Myocyte (in vitro differentiated cells): Measurements from ENCODE around the gene MLIP. TPM values are rescaled to one million over a fixed set of nuclear protein-coding genes. Genes with fewer than 3 reads are reported as not detected.

Source experiments
- DNase-seq: peaks from one replicate; pipeline ENCODE4 v3.0.0-alpha.2; 2012; ENCODE audit warnings: low read depth
- total RNA-seq: library from RNA; depleted of rRNA; stranded (reverse); fragments of >200 nt; gene quantifications from 2 replicates; pipeline ENCODE4 v1.2.3, GENCODE V29; 2014

Gene MLIP
- total RNA-seq, 1 donor from 2014 or later = 18.3 TPM

DNA sequence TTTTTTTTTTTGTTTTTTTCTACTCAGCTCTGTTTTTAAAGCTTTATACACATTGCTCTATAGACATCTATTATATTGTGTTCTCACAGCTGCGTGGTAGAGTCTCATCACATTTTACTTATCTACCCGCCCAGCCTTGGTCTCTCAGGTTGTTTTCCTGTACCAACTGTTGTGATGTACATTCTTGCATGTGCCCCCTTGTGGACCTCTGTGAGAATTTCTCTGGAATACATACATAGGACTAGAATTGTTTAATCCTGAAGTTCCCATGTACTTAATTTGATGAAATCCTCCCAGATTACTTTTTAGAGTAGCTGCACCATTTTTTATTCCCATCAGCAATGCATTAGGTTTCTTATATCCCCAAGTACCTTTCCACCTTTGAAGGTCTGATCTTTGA lies 156.6 kb downstream of the MLIP start:
- DNase-seq = peak; percentile 48

DNA sequence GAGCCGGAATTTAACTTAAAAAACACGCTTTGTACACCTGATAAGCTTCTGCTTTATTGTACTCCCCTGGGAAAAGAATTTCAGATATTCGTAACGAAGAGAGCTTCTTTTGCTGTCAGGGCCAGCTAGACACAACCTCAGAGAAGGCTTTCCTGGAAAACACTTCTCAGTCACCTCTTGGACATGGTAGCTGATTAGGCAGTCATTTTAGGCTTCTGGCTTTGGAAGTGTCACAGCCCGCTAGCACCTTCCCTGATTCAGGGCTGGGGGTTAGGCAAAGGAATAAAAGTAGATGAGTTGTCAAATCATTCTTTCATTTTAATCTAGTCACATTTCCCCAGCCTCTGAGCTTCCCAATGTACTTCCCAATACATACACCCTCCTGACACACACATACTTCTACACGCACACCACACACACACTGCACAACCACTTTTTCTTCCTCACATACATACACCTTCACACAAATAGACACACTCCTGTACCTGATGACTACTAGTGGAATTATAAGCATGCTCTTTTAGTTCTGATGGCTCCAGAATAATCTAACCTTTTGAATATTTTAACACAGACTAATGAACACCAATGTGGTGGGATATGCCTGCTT lies 162.1 kb downstream of the MLIP start:
- DNase-seq = no peak

DNA sequence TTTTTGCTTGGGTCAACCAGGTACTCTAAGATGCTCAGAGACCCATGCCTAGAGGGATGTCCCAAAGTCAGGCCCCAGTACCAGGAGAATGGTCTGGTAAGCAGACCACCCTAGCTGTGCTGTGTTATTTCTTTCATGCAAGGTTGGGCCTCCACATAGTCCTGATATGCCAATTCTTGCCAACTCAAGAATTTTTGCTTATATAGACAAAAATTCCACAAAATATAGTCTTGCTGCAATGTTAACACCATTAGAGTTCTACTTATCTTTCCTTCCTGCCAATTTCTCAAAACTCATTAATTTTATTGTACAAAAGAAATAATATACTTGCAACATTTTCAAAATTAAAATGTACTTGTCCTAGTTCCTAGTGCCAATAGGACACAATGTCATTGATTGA lies 163.1 kb downstream of the MLIP start:
- DNase-seq = no peak

DNA sequence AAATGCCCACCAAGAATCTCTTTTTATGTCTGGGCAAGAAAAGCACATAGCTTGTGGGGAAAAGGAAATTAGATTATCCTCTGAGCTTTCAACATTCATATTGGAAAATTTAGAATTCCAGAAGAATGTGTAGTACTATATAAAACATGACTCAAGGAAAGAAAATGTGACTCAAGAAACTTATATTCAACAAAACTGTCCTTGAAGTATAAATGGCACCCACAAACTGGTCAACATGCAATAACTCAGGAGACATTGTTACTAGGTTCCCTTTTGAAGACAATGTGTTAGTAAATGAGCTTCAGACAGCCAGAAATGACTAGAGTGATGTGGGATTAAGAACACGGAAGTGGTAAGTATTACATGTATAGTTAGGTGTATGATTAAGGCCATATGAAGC lies 170.9 kb downstream of the MLIP start:
- no peak for DNase-seq

DNA sequence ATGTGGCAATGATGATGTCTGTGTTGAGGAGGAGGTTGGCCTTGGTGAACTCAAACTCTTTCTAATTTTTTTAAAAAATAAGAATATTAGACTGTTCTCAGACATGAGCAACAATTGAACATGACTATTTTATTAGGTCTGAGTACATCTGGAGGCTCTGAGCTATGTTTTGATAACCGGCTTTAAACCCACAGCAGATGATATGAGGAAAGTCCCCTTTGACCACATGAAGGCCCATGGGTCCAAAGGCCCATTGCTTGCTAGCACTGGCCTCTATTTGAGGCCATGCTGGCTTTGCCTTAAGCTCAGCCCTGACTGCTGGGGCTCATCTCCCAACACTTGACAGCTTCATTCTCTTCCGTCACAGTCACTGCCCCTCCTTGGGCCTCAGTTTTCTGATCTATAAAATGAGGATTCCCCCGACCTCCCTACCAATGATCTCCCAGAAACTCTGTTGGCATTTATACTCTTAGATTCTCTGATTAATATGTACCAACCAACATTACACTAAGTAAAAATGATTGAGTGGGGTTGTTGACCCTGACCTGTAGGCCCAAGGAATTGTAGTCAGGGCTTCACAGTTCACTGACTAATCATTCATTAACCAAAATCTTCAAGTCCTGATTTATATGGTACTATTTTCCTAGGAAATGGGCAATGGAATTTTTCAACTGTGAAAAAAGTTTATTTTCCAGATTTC lies 173.1 kb downstream of the MLIP start:
- DNase-seq = no peak

DNA sequence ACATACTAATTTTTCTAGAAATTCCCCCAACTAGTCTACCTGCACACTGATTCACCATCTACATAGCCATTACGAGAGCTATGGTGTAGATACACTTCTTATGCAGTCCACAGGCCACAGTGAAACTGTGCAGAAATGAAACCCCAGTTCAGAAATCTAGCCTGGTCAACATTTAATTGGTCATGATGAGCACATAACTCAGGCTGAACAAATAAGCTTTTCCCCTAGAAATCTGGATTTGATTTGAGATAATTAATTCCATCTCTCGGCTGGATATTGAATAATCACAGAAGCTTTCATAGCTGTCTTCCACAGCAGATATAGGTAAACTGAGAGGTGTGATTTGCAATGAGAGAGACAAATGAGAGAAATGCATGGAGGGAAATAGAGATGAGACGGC lies 174.4 kb downstream of the MLIP start:
- DNase-seq = no peak

DNA sequence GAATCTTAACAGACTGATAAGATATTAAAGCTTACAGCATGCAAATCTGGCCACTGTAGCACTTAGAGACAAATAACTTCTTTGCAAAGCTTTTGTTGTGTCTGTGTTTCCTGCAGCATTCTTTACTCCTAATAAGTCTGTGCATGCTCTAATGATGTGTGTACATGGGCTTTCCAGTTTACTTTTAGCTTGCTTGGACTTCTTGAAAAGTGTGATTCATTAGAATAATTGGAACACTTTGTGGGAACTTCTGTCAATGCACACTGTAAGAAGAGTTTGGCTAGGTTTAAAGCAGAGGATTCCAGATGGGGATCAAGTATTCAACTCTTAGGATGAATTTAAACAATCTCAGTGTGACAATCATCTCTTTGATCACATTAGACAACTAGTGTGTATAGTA lies 174.9 kb downstream of the MLIP start:
- no peak for DNase-seq

DNA sequence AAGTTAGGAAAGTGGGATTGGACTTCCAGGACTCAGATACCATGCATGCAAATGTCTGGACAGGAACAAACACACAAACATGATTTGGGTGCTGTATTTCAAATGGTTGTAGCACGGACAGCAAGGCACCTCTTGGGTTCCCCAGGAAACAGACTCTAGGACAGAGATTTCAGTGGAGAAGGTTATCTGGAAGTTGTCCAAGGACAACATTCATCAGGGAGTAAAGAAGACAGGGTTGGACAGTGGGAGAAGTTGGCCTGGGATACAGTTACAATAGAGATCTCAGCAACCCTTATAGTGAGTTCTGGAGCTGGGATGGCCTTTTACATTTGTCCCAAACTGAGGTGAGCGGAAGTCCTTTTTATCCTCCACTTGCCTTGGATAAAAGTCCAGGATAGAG lies 177.2 kb downstream of the MLIP start:
- DNase-seq = no peak

DNA sequence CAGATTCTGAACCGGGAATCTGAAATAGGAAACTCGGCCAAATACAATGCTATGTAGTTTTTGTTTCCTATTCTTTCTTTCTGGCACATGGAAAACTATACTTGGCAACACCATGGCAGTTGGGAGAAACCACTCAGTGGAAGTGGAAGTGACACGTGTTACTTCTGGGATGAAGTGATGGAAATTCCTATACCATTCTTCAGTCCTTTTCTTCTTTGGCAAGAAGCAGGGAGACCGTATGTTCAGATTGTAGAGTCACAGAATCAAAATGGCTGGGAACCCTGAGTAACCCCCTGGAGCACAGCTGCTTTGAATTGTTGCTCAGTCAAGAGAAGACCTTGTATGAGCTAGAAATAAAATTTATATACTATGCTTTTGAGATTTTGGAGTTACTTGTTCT lies 178.2 kb downstream of the MLIP start:
- DNase-seq = no peak

DNA sequence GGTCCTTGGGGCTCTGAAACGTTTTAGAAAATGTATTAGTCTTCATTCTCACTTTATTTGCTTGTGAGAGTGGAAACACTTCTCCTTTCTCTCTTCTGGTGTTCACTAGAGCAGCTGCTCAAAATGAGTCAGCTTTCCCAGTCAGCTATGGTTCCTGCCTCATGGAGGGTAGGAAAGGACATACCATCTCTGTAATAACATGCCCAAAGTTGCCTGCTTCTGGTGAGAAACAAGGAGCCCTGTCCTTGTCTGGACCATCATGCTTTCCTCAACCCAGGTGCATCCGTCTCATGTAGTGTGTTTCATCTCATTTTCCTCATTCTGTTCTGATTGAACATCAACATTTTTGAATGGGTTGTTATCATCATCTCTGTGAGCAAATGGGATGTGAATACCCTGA lies 179.9 kb downstream of the MLIP start:
- DNase-seq = peak; percentile 88

DNA sequence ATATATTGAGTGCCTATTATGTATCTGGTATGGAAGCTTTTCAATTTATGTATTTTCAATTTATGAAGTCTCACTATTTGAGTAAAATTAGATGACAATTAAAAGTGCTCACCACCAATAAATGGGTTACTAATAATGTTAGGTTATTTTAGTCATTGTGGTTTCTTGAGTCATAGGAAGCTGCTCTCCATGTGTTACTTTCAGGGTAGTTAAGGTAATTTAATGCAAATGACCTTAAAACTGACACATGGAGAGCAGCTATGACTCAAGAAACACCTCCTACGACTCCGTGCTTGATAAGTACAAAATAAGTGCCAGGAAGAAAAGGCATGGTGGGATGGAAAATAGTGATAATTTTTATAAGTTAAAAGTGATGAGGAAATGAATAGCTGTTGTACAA lies 180.5 kb downstream of the MLIP start:
- peak; percentile 61 for DNase-seq

DNA sequence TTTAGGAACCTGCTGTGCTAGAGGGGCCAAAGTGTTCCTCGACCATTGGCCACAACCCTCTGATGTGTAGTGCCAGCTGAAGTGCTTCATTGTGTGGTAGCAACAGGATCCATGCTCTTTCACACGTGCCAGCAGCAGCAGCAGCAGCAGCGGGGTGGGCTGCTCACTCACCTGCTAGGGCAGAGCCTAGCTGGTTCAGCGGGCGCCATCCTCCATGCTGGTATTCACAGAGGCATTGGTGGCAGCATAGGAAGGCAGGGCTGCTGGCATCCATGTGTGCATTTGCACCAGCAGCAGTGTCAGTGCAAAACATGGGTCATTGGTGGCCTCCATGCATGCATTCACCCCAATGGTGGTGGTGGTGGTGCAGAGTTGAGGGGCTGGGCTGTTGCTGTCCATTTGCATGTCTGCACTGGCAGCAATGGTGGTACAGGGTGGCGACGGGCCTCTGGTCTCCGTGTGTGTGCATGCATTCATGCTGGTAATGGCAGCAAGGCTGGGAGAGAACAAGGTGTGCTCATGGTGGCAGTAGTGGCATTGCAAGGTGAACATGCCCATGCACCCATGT lies 183.8 kb downstream of the MLIP start:
- DNase-seq = no peak

DNA sequence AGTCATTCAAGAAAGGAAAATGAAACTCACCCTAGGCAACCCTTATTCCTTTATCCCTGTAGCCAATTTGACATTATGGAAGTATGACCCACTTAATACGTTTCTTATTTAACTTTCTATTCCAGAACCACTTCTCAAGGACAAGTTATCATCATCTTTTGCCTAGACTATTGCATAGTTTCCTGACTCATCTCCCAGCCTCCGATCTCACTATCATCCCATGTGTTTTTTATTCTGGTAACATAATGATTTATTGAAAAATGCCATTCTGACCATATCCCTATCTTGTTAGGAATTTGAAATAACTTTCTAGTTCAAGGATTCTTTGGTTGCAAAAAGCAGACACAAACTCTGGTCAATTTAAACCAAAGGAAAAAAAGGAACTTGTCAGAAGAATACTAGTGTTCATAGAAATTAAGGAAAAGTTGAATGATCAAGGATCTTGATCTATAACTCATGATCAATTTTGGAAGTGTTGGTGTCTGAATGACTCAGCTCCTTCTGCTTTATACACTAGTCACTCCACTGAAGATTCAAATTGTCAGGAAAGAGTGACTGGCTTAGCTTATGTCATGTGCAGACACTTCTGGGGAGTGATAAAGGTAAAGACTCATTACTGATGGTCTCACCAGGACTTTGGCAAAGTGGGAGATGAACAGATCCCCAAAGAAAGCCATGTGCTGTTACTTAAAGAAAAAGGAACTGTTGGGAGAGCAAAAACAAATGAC lies 188.5 kb downstream of the MLIP start:
- DNase-seq = no peak

DNA sequence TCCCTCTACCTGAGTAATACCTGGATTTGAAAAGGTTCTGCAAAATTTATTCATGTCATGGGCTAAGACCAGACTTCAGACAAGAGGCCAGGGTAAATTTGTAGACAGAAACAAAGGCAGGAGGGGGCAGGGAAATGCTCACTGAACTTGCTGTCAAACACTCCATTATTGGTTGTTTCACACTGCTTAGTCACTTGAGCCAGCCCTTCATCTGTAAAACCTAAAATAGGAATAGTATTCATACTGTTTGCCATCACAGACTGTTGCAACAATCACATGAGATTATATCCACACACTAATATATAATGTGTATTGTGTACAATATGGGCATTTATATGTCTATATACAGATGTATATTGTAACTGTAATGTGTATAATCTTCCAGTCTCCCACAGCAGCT lies 190.5 kb downstream of the MLIP start:
- no peak for DNase-seq

DNA sequence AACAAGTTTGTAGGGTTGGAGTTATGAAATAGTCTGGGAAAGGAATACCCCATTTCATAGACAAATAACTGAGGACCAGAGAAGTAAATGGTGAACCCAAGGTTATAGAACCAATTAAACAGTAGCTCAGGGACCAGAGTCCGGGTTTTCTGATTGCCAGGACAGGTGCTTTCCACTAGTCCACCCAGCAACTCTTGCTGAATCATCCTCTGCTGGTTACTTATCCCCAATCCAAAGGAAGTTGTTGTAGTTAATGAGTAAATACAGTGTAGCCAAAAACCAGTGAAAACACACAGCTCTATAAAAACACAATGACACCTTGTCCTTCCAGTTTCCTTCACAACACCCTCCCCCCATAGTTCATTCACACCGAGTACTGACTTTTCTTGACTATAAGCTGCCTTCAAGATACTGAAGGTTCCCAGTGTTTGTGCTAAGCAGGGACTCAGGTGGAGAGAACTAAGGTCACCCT lies 196.2 kb downstream of the MLIP start:
- peak; percentile 29 for DNase-seq

DNA sequence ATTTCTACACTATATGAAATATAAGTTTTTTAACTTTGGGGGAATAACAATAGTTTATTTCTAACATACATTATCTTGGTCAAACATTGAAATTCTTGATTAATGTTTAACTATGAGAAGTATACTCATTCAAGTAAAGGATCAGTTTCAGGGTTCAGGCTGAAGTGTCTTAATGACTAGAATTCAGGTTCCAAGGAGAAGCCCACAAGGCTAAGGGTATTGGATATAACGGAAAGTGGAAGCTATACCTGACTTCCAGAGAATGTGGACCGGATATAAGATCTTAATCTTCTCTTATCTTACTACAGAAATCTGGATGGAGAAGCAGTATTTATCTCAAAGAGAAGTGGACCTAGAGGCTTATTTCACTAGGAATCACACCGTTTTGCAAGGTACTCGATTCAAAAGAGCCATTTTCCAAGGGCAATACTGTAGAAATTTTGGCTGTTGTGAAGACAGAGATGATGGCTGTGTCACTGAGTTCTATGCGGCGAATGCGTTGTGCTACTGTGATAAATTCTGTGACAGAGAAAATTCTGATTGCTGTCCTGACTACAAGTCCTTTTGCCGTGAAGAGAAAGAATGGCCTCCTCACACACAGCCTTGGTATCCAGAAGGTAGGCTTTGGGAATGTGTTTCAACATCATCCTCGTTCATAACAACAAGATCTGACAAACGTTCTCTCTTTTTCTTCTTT lies 197.2 kb downstream of the MLIP start, which contains the start of gene TINAG:
TINAG (plus strand) TSS at position 153 of the 697 bp plus-strand sequence; CDS start at position 263, 110 bp downstream.
- no peak for DNase-seq

DNA sequence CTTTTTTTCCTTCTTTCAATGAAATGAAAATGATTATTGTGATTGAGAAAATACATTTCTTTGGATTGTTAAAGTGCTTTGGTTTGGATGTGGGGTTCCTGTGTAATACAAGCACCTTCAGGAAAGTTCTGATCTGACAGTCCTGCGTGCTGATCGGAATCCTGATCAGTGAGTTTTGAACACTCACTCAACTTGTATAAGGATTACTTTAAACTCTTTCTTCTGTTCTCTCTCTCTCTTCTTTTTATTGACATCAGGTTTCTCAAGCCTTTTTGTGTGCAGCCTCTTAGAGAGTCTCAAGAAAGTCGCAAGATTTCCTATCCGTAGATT lies 197.7 kb downstream of the MLIP start:
- no peak for DNase-seq

DNA sequence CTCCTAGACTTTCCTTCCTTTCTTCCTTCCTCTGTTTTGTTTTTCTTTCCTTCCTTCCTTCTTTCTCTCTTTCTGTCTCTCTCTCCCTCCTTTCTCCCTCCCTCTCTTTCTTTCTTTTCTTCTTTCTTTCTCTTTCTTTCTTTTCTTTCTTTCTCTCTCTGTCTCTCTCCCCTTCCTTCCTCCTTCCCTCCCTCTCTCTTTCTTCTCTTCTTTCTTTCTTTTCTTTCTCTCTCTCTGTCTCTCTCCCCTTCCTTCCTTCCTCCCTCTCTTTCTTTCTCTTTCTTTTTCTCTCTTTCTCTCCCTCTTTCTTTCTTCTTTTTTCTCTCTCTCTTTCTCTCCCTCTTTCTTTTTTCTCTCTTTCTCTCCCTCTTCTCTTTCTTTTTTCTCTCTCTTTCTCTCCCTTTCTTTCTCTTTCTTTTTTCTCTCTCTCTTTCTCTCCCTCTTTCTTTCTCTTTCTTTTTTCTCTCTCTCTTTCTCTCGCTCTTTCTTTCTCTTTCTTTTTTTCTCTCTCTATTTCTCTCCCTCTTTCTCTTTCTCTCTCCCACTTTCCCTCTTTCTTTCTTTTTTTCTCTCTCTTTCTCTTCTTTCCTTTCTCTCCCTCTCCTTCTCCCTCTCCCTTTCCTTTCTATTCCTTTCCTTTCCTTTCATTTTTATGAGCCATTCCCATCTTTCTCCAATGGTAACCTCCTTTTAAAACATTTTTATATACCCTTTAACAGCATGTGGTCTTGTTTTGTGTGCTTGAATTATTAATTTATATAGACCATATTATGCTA lies 199.3 kb downstream of the MLIP start:
- DNase-seq = no peak

DNA sequence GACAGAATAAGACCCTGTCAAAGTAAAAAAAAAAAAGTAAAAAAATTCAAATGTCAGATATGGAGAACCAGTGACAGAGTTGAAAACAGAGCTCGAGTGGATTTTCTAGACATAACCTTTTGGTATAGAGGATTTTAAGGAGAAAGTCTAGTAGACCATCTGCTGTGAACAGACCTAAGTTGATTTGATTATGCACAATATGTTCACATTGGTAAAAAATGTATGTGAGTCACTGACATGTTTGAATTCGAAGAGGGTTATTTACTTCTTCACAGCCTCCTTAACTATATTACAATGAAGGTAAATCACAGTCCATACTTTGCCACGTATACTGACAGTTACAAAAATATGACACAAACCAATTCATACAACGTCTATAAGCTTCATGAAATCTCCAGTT lies 204.4 kb downstream of the MLIP start:
- no peak for DNase-seq
